HG02798 (cell line): ENCODE results near the gene LST1.

Experiments
- ATAC-seq: cut with Tn5 transposase; IDR thresholded peaks from one replicate; pipeline ENCODE4 v1.9.1; 2021; ENCODE audit warnings: mild to moderate bottlenecking; ENCODE audit not compliant: unreplicated experiment, poor library complexity

The LST1 gene

DNA sequence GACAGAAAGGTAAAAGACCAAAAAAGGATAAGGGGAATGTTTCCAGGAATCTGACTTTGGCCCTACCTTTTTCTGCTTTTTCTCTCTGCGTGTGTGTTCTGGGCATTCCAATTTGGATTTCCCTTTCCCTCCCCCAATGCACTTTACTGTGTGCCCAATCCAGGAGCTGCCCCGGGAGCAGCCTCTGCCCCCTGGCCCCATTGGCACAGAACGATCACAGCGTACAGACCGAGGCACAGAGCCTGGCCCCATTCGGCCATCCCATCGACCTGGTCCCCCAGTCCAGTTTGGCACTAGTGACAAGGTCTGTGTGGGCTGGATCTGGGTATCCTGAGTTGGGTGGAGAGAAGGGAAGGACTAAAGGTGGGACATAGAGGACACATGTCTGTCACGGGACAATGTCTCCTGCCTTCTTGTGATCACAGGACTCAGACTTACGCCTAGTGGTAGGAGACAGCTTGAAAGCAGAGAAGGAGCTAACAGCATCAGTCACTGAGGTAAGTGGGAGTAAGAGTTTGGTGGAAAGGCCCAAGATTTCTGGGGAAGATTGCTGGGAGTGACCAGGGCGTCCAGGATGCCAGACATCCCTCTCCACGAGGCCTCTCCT is 49.0 kb downstream of the LST1 start:
- ATAC-seq = no peak

DNA sequence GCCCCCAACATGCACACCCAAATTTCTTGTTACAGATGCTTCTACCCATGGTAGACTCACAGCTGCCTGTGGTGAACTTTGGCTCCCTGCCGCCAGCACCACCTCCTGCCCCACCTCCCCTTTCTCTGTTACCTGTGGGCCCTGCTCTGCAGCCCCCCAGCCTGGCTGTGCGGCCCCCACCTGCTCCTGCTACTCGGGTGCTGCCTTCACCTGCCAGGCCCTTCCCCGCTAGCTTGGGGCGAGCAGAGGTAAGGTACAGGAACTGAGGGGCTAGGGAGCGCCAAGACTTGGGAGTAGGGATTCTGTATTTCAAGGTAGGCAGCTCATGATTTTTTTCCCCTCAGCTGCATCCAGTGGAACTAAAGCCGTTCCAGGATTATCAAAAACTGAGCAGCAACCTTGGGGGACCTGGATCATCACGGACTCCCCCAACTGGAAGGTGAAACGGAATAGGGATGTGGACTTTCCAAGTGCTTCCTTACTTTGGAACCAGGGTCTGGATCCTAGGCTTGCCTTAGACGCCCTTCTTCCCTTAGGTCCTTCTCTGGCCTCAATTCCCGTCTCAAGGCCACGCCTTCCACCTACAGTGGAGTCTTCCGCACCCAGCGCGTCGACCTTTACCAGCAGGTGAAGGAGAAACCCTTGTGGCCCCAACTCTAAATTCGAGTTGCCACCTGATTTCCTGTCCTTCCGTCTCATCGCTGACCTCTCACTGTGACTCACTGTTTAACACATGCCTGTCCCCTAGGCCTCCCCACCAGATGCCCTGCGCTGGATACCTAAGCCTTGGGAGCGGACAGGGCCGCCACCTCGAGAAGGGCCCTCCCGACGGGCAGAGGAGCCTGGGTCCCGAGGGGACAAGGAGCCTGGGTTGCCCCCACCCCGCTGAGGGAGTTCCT is 50.9 kb downstream of the LST1 start:
- no peak for ATAC-seq
